ENCODE results near the gene RENBP.

Gene RENBP

DNA sequence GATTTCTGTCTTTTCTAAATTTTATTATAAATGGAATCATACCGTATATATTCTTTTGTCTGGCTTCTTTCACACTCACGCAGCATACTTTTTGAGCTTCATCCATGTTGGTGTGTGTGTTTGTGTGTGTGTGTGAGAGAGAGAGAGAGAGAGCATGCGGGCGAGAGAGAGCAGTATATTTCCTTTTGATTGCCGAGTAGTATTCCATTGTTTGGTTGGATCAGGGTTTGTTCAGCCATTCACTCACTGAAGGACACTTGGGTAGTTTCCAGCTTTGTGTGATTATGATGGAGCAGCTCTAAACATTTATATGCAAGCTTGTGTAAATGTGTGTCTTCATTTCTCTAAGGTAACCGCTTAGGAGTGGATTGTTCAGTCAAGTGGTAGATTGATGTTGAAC lies 55.3 kb downstream of the RENBP start:
- DNase-seq (ENCODE audit: low read depth in 2 of 2), result no peak

DNA sequence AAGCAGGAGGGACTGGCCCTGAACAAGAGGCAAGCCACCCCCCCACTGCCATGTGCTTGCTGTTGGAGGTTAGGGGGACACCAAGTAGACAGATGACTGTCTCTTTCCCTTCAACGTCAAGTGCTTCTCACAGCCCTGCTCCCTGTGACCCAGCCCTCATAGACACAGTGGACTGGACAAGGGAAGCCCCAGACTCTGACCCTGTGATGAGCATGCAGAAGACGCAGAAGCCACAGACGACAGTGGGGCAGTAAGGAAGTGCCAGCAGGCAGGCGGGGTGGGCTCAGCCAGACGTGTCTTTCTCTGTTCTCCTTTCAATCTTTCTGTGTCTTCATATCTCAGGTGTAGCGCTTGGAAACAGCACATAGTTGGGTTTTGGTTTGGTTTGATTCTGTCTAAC lies 56.1 kb downstream of the RENBP start:
- DNase-seq (ENCODE audit: low read depth in 2 of 2), result no peak

DNA sequence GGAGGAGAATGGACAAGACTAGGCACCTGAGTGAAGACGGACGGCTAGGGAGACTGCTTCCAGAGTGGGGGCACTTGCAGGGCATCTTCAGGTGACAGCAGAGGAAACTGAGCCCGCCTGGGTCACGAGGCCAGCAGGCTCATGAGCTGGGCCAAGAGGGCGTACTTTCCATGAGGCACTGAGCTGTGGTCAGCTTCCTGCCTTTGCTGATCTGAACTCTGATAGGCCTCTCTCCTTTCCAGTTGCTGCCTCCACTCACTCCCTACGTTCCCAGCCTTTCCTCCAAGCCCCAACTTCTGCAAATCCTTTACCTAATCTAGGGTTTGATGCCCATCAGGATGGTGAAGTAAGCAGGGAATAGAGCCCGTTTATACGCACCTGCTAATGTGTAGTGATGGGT lies 57.1 kb downstream of the RENBP start:
- DNase-seq (ENCODE audit: low read depth in 2 of 2), result no peak

DNA sequence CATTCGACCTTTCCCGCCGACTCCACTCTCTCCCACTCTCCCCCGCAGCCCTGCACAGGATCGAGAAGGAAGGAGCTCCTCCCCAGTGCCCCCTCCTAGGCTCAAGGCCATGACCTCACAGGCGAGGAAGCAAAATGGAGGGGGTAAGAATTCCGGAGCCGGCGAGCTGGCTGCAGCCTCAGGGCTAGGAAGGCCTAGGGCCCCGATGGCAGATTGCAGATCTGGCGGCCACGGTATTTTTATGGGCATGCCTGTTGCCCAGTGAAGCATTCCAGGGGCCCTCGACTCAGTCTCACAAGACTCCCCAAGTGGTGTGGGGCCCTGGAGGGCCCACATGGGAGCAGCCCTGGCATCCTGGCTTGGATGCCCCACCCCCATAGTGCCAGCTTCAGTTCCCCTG lies 57.5 kb downstream of the RENBP start:
- no peak for DNase-seq (ENCODE audit: low read depth in 2 of 2)

DNA sequence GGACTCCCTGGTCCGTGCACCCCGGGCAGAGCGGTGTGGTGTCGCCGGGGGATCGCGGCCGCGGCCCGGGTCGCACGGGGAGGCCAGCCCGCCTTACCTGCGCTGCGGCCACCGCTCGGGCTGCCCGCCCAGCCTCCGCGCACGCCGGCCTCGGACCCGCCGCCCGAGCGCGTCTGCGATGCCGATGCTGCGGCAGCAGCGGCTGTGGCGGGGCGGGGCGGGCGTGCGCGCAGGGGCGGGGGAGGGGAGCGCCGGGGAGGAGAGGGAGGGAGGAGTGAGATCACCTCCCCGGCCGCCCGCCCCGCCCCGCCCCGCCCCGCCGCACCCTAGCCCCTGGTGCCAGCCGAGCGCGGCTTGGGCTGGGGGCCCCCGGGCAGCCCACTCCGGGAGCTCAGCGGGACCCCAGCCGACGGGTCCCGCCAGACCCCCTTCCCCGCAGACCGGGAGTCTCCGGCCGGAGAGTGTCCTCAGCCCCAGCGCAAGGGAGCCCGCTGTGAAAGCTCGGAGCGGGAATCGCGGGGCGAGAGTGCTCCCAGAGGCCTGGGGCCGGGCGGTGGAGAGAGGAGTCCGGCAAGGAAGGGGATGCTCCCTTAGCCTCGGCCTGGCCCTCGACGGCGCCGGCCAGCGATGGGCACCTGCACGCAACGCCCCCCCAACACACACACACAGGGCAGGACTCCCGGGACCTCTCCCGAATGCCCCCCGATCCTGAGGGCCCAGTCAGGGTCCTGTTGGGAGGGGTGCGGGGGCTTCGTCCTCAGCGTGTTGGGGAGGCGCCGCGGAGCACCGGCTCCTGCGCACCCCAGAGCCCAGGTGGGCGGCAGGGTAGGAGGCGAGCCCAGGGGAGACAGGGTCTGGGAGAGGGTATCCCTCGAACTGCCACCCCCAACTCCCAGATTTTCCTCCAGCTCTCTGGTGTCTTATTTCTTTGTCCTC lies 58.2 kb downstream of the RENBP start, which contains the start of gene L1CAM:
L1CAM (minus strand) TSS at position 206 of the 936 bp plus-strand sequence. CDS start 10,337 bp downstream, outside the sequence.
- no peak for DNase-seq (ENCODE audit: low read depth in 2 of 2)
